ENCODE measurements around the gene RRAGD. TPM values are rescaled to one million over a fixed set of nuclear protein-coding genes. Genes with fewer than 3 reads are reported as not detected.

RRAGD gene
- total RNA-seq, 2 experiments from 2014 or later, result 19.7 to 22.1 TPM

- H3K36me3 Mint-ChIP-seq (ENCODE audit: low read depth), result peaks cover 3% of the 10 kb centered on the region
- no peaks in the 10 kb centered on the region for H3K4me1 Mint-ChIP-seq (ENCODE audit: low read depth)
- no peak overlapping the region for H3K27ac Mint-ChIP-seq
- no peak for TF ChIP-seq CTCF (IDR thresholded peaks at IDR 0.05)
- intact Hi-C loops (cut with micrococcal nuclease), result no loop called here
- H3K9me3 Mint-ChIP-seq, result peaks cover 9% of the 10 kb centered on the region
- POLR2A ChIA-PET, result no interaction called here
- CTCF ChIA-PET, result interaction anchor here (1.6 kb wide), 1 partner anchor 21 kb away, joined by 8 read pairs; no protein-coding TSS in a partner anchor
- ATAC-seq, result no peak
- no peak overlapping the region for H3K4me3 Mint-ChIP-seq
- no peaks in the 10 kb centered on the region for H3K27me3 Mint-ChIP-seq
- DNase-seq, result no peak
Measured at GRCh38 chr6:89392823-89393222, 19.2 kb downstream of the RRAGD start.

GRCh38 chr6:89388846-89389245 is 23.2 kb downstream of the RRAGD start:
- peaks cover 6% of the 10 kb centered on the region for H3K9me3 Mint-ChIP-seq
- H3K27ac Mint-ChIP-seq, result no peak overlapping the region
- intact Hi-C loops (cut with micrococcal nuclease), result no loop called here
- TF ChIP-seq CTCF (IDR thresholded peaks at IDR 0.05), result no peak
- H3K4me1 Mint-ChIP-seq (ENCODE audit: low read depth), result peaks cover 3% of the 10 kb centered on the region
- ATAC-seq (no peak), DNase-seq (no peak)
- POLR2A ChIA-PET, result no interaction called here
- H3K36me3 Mint-ChIP-seq (ENCODE audit: low read depth), result peaks cover 4% of the 10 kb centered on the region
- no peaks in the 10 kb centered on the region for H3K27me3 Mint-ChIP-seq
- no peak overlapping the region for H3K4me3 Mint-ChIP-seq
- CTCF ChIA-PET, result interaction anchor here (2.1 kb wide), 1 partner anchor 17 kb away, joined by 10 read pairs; no protein-coding TSS in a partner anchor

- POLR2A ChIA-PET, result interaction anchor here (0.6 kb wide), 1 partner anchor 9 kb away, joined by 3 read pairs; no protein-coding TSS in a partner anchor
Measured at GRCh38 chr6:89387516-89388201, 24.4 kb downstream of the RRAGD start.

GRCh38 chr6:89386917-89387491 is 25.1 kb downstream of the RRAGD start:
- no peak for TF ChIP-seq CTCF (IDR thresholded peaks at IDR 0.05)
- CTCF ChIA-PET, result interaction anchor here (1.0 to 2.1 kb wide), 2 partner anchors 11 to 15 kb away, joined by 3 to 10 read pairs; no protein-coding TSS in a partner anchor
- H3K27me3 Mint-ChIP-seq, result no peaks in the 10 kb centered on the region
- ATAC-seq (no peak), DNase-seq (no peak)
- no peaks in the 10 kb centered on the region for H3K9me3 Mint-ChIP-seq
- POLR2A ChIA-PET, result no interaction called here
- H3K4me1 Mint-ChIP-seq (ENCODE audit: low read depth), result peaks cover 3% of the 10 kb centered on the region
- no peak overlapping the region for H3K4me3 Mint-ChIP-seq
- peaks cover 3% of the 10 kb centered on the region for H3K36me3 Mint-ChIP-seq (ENCODE audit: low read depth)
- no peak overlapping the region for H3K27ac Mint-ChIP-seq
- intact Hi-C loops (cut with micrococcal nuclease), result no loop called here

More at GRCh38 chr6:89387516-89388201, 24.4 kb downstream of the RRAGD start:
- DNase-seq (no peak), ATAC-seq (peak; percentile 42)
- no peaks in the 10 kb centered on the region for H3K27me3 Mint-ChIP-seq
- peaks cover 3% of the 10 kb centered on the region for H3K4me1 Mint-ChIP-seq (ENCODE audit: low read depth)
- H3K4me3 Mint-ChIP-seq, result no peak overlapping the region
- TF ChIP-seq CTCF (IDR thresholded peaks at IDR 0.05), result no peak
- peaks cover 3% of the 10 kb centered on the region for H3K36me3 Mint-ChIP-seq (ENCODE audit: low read depth)
- no peak overlapping the region for H3K27ac Mint-ChIP-seq
- no peaks in the 10 kb centered on the region for H3K9me3 Mint-ChIP-seq
- CTCF ChIA-PET, result interaction anchor here (1.0 to 2.1 kb wide), 2 partner anchors 11 to 16 kb away, joined by 3 to 10 read pairs; no protein-coding TSS in a partner anchor
- intact Hi-C loops (cut with micrococcal nuclease), result no loop called here

- DNase-seq (no peak), ATAC-seq (no peak)
- ChIA-PET CTCF (interaction anchor here (2.2 kb wide), 1 partner anchor 13 kb away, joined by 15 read pairs; no protein-coding TSS in a partner anchor), POLR2A (interaction anchor here (0.6 to 1.1 kb wide), 2 partner anchors 23 to 28 kb away, joined by 3 read pairs; no protein-coding TSS in a partner anchor)
- H3K9me3 Mint-ChIP-seq, result no peaks in the 10 kb centered on the region
- no peak overlapping the region for H3K27ac Mint-ChIP-seq
- peaks cover 3% of the 10 kb centered on the region for H3K36me3 Mint-ChIP-seq (ENCODE audit: low read depth)
- intact Hi-C loops (cut with micrococcal nuclease), result no loop called here
- H3K4me1 Mint-ChIP-seq (ENCODE audit: low read depth), result peaks cover 3% of the 10 kb centered on the region
- TF ChIP-seq CTCF (IDR thresholded peaks at IDR 0.05), result no peak
- no peaks in the 10 kb centered on the region for H3K27me3 Mint-ChIP-seq
- H3K4me3 Mint-ChIP-seq, result no peak overlapping the region
Measured at GRCh38 chr6:89385846-89386245, 26.2 kb downstream of the RRAGD start.
